HG03442 (cell line): Measurements from ENCODE around the gene CADPS.

Experiments used
- ATAC-seq: cut with Tn5 transposase; IDR thresholded peaks from one replicate; pipeline ENCODE4 v1.9.1; 2021; ENCODE audit warnings: mild to moderate bottlenecking, moderate library complexity; ENCODE audit not compliant: unreplicated experiment

CADPS gene

DNA sequence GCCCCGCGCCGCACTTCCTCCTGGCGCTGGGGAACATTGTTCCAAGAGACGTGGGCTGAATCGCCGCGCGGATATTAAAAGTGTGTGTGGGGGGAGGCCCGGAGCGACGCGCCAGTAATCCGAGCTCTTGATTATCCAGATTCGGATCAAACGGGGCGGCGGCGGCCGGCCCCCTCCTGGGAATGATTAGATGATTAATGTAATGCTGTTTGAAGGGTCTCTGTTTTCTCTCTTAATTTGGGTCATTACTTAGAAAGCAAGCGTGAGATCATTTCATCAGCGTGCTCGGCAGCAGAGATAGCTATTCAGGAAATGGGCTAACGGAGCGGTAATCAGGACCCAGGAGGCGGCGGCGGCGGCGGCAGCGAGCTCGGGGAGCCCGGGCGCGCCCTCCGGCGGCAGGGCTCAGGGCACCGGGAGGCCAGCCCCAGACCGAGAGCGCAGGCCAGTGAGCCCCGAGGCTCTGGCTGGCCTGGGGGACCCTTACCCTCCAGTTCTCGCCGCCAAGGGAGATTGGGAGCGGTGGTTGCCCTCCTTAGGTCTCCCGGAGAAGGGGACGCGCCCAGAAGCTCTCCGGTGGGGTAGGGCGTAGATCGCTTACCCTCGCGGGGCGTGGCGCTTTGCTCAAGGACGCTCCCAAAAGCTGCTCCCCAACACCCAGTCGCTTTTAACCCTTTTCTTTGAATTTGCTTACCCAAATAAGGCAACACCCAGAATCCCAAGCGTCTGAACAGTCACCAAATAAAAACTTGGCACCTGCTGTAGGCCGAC, 506.3 kb downstream of the CADPS start:
- no peak for ATAC-seq

DNA sequence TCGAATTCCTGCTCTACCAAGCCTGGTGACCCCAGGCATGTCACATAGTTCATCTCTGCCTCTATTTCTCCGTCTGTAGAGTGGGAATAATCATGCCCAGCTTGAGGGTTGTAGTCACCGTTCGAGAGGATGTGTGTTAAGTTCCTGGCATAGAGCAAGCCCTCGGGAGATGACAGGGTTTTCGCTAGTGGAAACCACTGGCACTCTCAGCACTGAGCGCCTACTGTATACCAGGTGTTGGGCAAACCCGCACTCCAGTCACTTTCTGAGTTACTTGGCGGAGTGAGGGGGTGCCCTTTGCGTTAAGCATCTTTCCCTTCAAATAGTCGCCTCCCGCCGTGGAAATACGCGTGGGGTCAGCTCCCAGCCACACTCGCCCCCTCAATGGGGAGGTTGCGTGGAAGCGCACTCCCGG, 506.9 kb downstream of the CADPS start:
- no peak for ATAC-seq

DNA sequence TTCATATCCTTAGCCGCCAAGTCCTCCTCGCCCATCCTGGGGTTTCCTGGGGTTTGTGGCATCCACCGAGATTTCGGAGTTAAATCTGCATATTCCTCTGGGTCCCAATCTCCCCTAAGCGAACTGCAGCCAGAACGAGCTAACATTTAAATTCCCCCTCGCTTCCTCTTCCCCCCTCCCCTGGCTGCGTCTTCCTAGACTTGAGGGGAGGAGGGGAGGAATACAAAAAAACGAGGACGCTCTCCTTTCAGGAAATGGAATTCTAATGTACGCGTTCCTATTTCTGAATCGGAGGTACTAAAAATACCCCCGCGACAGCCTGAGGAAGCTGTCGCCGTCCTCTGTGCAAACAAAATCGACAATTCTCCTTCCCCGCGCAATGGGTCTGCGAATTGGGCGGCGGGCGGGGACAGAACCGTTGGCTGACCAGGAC, 507.4 kb downstream of the CADPS start:
- ATAC-seq, result no peak

DNA sequence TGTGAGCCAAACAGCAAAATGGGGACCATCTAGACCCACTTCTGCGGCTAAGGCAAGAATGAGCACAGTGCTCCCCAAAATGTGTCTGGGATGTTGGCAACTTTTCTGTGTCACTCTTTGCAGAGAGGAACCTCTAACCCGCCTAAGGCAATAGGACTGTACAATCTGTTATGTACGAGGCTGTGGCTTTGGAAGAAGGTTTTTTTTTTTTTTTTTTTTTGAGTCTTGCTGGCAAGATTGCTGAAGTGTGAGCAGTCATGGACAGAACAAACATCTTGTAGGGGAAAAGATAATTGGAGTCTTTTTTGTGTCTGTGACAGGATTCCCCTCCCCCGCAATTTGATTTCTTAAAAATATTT, 509.1 kb downstream of the CADPS start:
- no peak for ATAC-seq

DNA sequence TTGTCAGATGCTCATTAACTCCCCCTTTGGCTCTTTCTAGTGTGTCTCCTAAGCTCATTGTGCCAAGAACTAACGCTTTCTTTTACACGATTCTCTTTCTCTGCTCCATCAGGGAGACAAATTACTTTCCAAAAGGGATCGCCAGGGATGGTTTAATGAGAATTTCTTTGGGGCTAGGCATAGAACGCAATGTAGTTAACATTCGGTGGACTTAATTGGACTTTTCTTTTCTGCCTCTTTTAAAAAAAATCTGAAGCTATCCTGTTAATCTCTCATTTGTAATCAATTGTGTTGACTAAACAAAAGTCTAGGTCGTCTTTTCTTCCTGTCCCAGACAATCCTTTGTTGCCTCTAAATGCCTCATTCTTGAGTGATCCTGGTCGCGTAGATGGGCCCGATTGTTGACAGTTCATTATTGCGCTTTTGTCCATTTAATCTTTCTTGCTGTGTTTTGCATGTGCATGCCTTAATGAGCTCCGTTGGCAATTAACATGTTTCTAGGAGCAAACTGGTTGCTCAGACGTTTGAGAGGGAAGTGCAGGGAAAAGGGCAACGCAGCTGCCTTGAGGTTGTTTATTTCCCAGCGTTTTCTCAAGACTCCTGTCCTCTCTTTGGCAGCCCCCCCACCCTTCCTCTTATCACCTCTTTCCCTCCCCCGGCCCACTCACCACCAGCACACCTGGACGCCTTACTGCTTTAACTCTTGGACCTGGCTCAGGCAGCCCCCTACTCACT, 509.7 kb downstream of the CADPS start:
- no peak for ATAC-seq

DNA sequence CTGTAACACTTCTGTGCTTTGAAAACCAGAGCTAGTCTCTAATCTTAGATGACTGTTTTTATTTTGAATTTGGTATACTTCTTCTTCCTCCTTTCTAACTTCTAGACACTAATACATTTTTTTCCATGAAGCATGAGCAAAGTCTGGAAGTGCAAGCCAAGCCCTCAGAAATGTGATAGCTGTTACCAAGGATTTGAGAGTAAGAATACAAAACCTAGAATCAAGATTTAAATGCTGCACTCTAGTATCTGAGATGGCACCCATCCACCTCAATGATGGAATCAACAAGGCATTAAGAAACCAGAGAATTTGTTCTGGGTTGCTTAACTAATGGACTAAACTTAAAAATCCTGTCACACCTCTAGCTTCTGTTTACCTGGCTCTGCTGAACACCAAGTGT, 511.0 kb downstream of the CADPS start:
- ATAC-seq, result no peak

DNA sequence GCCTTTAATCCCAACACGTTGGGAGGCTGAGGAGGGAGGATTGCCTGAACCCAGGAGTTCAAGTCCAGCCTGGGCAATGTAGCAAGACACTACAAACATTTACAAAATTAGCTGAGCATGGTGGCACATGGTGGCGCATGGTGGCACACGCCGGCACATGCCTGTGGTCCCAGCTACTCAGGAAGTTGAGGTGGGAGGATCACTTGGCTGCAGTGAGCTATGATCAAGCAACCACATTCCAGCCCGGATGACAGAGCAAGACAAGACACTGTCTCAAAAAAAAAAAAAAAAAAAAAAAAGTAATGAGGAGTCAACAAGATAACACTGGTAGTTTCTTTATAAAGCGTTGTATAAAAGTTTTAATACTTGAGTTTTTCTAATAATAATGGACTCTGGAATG, 511.9 kb downstream of the CADPS start:
- no peak for ATAC-seq

DNA sequence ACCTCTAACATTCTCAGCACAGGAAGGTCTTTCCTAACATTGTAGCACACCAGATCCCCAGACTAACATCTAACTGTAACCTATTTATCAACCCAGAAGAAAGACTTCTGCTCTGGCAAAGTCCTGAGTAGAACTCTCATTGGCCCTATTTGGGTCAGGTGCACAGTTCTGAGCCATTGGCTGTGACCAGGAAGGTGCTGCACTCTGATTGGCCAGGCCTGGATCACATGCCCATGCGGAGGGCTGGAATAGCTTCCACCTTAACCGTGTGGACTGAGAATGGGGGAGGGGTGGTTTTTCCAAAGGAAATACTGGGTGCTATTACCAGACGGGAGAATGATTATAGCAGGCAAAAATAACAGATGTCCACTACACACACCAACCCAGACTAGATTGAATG, 513.4 kb downstream of the CADPS start:
- peak; percentile 22 for ATAC-seq

DNA sequence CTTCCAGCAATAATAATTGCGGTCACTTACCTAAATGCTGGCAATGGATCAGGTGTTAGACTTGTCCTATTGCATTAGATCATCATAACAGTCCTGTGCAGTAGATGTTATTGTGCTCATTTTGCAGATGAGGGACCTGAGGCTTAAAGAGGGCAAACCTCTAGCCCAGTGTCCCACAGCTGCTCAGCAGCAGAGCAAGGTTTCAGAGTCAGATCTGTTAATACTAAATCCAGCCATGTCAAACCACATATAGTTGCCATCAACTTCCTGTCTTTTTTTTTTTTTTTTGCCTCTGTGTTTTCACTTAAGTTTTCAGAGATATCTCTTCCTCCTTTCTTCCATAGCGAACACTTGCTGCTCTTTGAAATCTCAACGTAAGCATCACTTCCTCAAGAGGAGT, 514.0 kb downstream of the CADPS start:
- peak; percentile 47 for ATAC-seq

DNA sequence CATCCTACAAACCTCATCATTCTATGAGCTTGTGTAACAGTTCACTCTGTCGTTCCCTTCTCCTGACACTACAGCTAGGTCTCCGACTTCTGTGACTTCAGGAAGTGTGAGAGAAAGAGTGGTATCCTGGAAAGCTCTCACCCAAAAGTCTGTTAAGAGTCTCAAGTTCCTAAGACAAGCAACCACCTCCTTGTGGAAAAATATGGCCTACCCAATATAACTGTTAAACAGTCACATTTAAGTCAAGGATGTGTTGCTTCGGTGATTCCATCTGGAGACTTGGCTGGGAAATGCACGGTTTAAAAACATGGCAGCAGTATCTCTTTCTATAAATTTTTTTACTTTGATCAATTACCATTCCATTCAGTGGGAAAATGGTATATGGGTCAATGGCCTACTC, 515.7 kb downstream of the CADPS start:
- no peak for ATAC-seq

DNA sequence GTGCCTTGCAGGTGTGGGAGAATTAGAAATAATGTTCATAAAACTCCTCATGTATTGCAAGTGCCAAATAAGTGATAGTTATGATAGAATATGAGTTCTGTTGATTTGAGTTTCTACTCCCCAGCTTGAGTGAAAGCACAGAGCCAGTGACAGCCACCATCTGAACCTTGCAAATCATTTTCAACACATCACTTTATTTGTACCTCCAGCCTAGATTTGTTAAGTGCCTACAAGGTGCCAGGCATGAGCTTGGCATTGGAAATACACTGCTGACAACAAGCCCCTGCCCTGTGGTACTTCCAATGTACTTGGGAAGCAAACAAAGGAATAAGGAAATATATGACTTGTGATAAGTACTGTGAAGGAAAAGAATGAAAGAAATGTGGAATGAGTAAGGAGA, 518.9 kb downstream of the CADPS start:
- no peak for ATAC-seq

DNA sequence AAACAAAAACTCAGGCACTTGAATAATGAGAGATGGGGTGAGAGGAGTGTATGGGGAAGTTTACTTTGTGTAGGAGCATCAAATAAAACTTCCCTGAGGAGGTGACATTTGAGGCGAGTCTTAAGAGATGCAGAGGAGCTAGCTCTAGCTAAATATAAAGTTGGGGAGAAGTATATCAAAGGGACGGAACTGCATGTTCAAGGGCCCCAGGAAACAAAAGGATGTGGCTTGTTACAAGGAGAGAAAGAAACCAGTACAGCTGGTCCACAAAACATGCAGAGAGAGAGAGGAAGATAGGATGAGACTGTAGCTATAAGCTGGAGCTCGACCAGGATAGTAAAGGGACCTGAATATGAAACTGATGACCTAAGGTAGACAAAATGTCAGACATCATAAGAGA, 519.5 kb downstream of the CADPS start:
- no peak for ATAC-seq
